HG03025 (cell line): ENCODE results near the gene KDM7A.
A peak's percentile ranks its signal among the peaks of the same experiment; 100 is the strongest.

Experiments used
- ATAC-seq: cut with Tn5 transposase; IDR thresholded peaks from one replicate; pipeline ENCODE4 v1.9.1; 2021; ENCODE audit warnings: mild to moderate bottlenecking, moderate library complexity; ENCODE audit not compliant: unreplicated experiment, low FRiP score

KDM7A gene

DNA sequence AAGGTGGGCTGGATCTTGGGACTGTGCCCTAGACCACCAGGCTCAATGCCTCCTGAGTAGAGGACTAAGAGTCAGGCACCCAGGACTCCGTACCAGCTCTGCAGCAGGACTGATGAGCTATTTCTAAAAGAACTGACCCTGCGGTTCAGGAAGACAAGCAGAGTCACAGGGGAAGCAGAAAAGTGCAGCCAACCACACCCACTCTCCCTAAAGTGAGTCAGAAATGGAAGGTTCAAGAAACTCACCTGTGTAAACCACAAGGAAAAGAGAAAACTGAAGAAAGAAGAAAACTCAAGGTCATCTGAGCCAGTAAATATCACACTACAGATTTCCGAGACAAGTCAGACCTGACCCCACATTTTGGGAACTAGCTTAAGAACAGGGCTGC lies 116.5 kb downstream of the KDM7A start:
- ATAC-seq, result no peak

DNA sequence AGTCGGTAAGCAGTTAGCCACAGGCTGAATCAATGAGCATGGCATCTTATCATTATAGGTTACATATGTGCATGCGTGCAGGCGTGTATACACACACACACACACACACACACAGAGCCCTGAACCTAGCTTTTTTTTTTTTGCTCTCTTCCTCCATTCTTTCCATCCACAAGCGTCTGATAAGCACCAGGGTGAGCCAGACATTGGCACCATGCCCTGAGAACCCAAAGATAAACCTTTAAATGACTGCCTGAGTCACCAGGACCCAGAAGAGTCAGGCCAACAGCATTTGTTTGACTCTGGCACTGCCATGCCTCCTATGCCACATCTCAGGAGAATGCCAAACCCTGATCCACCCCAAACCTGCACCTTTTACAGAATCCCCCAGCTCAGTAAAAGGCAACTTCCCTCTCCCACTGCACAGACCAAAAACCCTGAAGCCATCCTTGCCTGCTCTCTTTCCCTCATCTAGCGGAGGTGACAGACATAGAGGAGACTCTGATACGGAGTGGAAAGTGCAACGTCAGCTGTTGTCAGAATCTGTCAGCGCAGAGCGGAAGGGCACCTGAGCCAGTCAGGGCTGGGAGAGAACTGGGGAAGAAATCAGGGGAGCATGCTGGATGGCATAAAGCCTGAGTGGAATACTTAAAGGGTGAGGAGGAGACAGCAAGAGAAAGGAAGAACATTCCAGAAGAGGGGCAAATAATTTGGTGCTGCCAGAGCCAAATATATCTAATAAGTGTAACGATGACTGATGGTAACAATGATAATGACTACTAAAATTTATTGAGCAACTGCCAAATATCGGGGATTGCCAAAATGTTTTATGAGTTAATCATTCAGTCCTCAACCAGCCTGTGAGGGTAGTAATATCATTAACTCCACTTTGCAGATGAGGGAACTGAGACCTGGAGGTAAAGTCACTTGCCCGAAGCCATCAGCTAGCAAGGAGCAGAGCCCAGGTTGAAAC lies 117.2 kb downstream of the KDM7A start:
- no peak for ATAC-seq

DNA sequence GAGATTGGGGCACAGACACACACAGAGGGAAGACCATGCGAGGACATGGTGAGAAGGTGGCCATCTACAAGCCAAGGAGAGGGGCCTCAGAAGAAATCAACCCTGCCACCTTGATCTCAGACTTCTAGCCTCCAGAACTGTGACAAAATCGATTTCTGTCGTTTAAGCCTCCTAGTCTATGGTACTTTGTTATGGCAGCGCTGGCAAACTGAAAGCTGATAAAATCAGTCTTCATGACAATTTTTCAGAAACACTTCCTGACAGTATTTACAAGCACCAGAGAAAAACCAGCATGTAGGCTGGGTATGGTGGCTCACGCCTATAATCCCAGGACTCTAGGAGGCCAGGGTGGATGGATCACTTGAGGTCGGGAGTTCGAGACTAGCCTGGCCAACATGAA lies 118.3 kb downstream of the KDM7A start:
- ATAC-seq, result no peak

DNA sequence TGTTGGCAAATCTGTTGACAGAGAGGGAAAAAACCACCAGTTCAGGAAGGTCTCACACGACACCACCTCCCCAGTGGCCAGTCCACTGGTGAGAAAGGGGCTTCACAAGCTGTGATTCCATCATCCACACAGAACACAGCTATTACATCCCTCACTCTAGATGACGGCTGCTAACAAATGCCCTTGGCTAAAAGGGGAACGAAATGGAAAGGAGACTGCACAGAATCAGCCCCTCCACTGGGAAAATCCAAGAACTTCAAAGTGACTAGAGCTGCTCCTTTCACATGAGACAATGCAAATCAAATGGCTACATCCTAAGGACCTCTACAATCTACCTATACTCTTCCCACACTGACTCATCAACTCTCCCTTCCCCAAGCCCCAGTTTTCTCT lies 119.6 kb downstream of the KDM7A start:
- ATAC-seq, result no peak

DNA sequence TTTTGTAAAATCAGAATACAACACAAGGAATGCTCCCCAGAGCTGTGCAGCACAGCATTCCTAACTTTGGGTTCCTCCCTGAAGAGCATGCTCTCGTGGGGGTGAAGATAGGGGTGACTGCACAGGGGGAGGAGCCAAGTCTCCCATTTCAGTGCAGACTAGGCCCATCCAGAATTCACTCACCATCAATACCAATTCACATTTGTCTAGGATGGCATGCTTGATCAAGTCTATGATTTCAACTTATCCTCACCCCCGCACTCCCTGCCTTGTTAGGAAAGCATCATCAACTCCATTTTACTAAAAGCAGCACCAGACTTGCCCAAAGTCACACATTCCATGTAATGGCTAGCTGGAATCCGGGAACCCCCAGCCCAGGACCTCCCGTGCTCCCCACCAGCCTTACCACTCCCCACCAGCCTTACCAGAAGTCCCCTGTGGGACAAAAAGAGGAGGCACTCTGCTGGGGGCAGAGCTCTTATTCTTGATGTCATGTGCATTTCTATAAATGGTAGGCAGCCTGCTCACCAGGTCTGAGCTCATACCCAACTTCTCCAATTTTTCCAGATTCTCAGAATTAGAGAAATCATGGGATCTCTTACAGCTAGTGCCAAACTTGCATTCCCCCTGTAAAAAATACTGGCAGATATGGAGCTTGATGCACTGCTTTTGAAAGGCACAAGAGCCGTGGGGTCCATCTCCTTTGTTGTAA lies 120.2 kb downstream of the KDM7A start:
- ATAC-seq, result no peak

DNA sequence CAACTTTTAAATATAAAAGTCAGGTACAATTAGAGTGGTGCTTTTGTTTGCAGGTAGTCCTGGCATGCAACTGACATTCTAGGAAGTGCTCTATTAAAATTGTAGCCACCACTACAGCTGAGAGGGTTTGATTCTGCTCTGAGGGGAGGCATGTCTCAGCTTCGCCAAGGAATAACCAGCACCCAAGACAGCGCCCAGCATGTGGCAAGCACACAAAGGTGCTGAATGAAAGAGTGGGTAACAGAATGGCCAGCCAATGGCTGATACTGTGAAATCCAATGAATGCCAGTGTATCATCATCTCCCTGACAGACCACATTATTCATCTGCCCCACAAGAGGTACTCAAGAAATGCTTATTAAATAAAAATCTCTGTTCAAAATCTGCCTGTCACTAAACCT lies 121.0 kb downstream of the KDM7A start:
- ATAC-seq, result no peak

DNA sequence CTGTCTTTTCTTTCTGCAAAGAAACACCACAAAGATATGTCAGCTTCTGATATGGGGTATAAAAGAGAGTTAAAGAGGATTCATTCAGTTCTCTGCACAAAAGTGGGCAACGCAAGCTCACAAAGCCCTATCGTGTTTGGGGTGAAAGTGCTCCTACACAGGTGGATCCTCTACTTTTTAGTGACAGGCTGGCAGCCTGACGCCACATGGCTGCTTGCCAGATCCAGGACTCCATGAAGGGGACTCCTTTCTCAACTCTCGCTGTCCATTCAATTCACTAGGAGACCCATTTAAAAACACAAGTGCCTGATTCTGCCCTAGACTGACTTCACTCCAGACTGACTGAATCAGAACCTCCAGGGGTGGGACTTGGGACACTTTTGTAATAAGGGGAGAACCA lies 122.0 kb downstream of the KDM7A start:
- no peak for ATAC-seq

DNA sequence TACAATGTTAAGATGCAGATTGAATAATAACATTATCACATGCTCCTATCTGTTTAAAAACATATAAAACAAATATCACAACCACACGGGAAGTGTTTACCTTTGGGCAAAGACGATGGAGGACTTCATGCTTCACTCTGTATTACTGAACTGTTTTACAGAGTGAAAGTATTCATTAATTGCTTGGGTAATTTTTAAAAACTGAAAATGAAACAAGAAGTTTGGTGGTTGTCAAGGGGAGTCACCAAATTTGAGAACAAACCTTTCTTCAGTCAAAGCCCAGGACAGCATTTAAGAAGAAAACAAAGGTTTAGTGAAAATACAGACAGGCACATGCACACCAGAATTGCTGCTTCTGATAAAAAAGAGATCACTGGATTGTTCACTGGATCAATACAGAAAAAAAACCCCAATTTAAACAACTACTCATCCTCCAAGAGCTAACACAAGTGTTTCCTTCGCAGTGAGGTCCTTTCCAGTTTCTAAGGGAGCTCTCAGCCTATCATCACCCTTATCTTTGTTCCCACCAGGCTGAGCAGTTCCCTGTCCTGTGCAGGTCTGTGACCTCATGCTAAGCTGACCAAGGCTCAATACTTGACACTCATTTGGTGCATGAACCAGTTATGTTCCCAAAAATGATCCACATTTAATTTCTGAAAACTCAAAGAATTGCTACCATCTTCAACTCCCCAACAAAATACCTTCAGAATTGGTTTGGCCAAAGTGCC lies 122.8 kb downstream of the KDM7A start:
- ATAC-seq, result peak; percentile 78

DNA sequence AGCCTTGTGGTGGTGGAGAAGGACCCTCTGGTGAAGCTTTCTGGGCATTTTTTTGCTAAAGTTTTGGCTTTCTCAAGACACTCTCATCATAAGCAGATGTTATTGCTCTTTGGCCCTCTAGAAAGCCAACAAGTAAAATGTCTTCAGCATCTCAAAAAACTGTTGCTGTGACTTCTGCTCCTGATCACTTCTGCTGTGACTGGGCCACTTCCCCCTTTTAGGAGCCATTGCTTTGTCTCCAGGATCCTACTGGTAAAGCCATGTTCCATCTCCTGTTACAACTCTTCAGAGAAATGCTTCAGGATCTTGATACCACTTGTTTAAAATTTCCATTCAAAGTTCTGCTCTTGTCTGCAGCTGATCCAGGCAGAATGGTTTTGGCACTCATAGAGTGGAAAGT lies 125.0 kb downstream of the KDM7A start:
- ATAC-seq, result no peak

DNA sequence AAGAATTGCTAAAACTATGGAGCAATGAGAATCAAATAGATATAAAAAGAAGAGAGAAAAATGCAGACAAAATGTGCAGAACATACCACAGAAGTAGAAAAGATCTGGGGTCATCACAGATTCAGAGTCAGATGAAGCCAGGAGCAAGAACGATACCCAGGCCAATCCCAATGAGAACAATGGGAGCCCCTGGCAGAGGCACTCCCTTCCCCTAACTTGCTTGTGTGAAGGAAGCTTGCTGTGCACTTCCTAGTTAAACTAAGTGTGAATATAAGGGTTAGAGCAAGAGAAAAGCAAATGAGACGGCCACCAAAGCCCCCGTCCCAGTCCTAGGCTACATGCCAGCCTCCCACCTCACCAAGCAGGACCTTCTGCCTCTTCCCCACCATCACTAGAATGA lies 126.7 kb downstream of the KDM7A start:
- no peak for ATAC-seq

DNA sequence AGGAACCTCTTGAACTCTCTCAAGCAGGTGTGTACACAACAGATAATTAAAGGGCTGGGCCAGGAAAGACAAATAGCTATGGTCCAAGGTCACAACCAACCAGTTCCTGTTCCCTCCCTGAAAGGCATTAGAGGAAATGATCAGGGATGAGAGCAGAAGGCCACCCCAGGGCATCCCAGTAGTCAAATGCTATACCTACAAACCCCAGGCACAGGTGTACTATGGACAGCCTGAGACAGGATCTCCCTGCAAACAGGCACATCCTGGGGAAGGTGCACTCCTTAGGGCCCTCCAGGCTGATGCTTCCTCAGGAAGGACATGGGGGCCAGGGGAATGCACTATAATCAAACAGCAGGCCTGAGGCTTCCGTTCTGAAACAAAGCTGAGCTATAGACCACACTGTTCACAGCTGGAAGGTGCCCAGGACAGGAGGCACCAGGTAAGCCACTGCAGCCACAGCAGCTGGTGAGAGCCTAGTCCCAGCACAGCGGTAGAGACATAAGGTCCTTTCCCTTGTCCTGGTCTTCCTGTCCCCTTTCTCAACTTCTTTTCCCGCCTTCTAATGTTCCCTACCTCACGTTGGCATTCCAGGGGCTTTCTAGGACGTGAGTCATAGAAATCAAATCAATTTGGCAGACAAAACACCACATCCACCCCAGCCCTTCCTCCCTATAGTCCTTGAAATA lies 127.3 kb downstream of the KDM7A start:
- no peak for ATAC-seq

DNA sequence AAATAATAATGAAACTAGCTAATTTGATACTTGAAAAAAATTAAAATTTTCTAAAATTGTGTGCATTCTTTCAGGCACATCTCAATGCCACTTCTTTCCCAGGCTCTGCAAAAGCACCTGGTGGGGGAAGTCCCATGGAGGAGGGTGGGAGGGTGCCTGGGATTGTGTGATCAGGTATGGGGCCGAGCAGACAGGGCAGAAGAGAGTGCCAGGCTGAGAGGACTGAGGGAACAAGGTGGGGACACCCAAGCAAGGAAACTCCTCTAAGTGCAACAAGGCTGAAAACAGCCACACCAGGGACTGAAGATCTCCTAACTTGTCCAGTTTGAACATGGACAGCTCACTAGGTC lies 127.8 kb downstream of the KDM7A start:
- ATAC-seq, result no peak

DNA sequence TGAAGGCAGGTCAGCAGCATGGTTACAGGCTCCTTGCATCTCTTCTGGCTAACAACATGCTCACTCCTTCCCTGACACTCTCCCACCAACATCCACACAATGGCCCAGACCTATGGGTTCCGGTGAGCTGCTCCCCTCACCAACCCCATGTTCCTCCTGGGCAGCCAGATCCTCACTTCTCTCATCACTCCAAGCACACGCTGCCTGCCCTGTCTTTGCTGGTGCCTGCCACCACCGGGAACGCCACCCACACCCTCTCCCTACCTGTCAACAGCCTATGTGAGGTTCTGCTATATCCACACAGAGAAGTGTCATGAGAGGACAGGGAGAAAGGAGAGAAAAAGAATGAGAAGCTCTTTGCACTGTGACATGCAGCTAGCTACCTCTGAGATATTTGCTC lies 128.6 kb downstream of the KDM7A start:
- ATAC-seq, result no peak

DNA sequence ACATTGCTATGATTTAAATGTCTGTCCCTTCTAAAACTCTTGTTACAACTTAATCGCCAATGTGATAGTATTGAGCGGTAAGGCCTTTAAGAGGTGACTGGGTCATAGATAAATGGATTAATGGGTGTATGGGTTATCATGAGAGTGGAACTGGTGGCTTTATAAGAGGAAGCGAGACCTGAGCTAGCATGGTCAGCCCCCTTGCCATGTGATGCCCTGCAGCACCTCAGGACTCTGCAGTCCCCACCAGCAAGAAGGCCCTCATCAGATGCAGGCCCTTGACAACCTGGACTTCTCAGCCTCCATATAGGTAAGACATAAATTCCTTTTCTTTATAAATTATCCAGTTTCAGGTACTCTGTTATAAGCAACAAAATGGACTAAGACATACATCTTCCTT lies 129.6 kb downstream of the KDM7A start:
- ATAC-seq, result no peak

DNA sequence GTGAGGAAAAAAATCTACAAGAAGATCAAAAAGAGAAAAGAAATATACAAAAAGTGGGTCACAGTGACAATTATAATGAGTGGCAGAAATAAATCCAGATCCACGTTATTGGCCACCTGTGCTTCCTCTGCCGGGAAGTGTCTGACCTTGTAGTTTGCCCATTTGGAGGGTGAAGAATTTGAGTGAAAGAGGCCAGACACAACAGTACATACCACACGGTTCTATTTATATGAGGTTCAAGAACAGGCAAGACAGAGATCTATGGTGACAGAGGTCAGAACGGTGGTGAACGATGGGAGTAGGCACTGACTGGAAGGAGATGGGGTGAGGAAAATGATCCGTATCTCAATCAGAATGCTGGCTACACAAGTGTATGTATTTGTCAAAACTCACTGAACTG lies 131.1 kb downstream of the KDM7A start:
- no peak for ATAC-seq

DNA sequence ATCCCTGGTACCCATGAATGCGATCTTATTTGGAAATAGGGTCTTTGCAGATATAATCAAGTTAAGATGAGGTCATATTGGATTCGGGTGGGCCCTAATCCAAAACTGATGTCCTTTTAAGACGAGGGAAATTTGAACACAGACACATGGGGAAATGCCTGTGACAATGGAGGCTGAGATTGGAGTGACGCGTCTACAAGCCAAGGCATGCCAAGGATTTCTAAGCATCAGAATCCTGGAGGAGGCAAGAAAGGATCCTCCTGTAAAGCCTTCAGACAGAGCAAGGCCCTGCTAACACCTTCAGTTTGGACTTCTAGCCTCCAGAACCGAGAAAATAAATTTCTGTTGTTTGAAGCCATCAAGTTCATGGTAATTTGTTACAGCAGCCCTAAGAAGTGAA lies 132.5 kb downstream of the KDM7A start:
- no peak for ATAC-seq

DNA sequence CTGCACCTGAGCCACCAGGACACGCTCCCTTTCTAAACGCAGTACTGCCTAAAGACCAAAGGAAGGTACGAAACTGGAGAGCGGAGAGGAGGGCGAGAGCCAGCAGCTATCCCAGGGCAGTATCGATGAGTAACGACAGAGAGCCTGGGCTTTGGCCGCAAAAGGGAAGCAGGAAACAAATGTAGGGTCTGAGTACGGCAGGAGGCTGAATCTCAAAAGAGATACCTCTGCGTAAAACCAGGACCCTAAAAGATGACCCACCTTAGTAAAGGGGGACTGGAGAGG lies 134.5 kb downstream of the KDM7A start:
- no peak for ATAC-seq

DNA sequence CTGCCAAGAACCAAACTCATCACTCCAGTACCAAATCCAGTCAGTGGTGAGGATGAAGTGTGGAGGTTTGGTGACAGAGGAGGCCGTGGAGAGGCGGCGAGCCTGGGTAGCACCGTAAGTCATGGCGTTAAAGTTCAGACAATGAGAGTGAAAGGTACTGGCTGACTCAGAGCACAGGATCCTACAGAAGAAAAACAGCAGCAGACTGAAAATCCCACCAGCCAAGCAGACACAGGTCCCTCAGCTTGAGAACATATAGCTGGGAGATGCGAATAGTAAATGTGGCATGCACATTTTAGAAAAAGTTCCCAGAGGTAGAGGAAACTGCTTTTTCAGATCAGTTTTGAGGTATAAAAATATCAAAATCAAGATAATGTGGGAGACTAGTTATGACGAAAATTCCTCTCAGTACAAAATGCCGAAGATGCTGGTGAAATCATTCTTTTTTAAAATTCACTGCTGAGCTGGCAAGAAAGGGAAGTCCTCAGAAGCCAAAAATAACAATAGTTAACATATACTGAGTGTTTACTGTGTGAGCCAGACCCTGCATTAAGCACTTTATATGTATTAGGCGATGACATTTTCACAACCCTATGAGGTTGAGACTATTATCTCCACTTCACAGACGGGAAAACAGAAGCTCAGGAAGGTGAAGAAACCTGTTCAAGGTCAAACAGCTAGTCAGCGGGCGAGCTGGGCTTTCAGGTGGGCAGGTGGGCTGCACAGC lies 135.0 kb downstream of the KDM7A start:
- ATAC-seq, result no peak

DNA sequence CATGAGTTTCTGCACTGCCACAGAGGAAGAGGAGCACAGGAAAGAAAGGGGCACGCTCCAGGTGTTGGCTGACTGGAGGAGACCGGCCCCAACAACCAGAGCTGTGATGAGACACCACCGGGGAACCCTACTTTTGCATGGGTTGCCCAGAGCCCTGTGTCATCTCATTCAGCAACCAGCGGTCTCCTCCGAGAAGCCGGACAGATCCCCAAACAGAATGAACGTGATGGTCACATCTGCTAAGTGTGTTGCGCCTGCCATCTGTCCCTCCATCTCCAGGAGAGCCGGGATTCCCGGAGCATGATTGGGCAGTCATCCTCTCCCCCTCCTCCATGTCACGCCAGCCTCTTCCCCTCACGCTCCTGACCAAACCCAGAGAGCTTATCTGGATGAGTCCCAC lies 136.9 kb downstream of the KDM7A start:
- ATAC-seq, result no peak

DNA sequence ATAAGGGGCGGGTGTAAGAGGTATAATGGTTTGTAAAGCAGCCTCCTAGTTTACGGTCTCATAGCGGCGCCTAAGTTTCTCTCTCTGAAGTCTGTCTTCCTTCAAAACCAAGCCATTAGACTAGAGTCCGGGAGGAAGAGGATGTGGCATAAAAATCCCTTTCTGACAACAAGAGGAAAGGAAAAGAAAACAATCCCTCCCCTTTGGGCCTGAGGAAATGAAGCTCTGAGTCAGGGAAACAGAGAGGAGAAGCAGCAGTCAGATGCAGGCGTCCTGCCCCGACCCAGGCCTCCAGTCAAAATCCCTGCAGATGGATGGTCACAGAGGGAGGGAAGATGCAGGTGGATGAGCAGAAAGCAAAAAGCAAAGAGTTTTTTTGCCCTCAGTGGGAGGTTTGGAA lies 137.7 kb downstream of the KDM7A start:
- no peak for ATAC-seq
